HL-60 (cell line): Measurements from ENCODE around the gene RPL36A.

ENCODE experiments used
- DNase-seq, 2 experiments: peaks; one replicate each; pipeline ENCODE4 v3.0.0-alpha.2; 2010 to 2020; ENCODE audit warnings: low read depth in 1 of 2, low spot score in 1 of 2
- H3K27ac ChIP-seq: fragments of 250-450 bp; sonication (Bioruptor Pico); replicated peaks from 2 replicates; pipeline ENCODE4 v1.5.1; 2020; ENCODE audit warnings: mild to moderate bottlenecking, moderate library complexity
- H3K27me3 ChIP-seq: fragments of 250-450 bp; sonication (Bioruptor Pico); 2 replicates; pipeline ENCODE4 v1.5.1; 2021; ENCODE audit warnings: mild to moderate bottlenecking, moderate library complexity; ENCODE audit not compliant: insufficient read depth, poor library complexity, severe bottlenecking
- H3K4me3 ChIP-seq: replicated peaks from 2 replicates; pipeline ENCODE4 v1.5.1; 2011; ENCODE audit warnings: mild to moderate bottlenecking, control low read depth, low read length; ENCODE audit not compliant: insufficient read depth
- CTCF ChIP-seq: IDR thresholded peaks from one replicate; pipeline ENCODE4 v1.5.1; 2011; ENCODE audit warnings: low read length, control low read depth, inconsistent platforms; ENCODE audit not compliant: insufficient read depth
- GABPA ChIP-seq: IDR thresholded peaks from 2 replicates; pipeline ENCODE4 v1.6.1; 2012; ENCODE audit warnings: low read depth
- POLR2AphosphoS5 ChIP-seq: IDR thresholded peaks from 2 replicates; pipeline ENCODE4 v1.6.1; 2012; ENCODE audit warnings: low read depth
- REST ChIP-seq: IDR thresholded peaks from 2 replicates; pipeline ENCODE4 v1.6.1; 2012; ENCODE audit warnings: low read depth; ENCODE audit not compliant: insufficient replicate concordance
- SPI1 ChIP-seq: IDR thresholded peaks from 2 replicates; pipeline ENCODE4 v1.6.1; 2012; ENCODE audit warnings: low read depth, mild to moderate bottlenecking, borderline replicate concordance

The RPL36A gene

DNA sequence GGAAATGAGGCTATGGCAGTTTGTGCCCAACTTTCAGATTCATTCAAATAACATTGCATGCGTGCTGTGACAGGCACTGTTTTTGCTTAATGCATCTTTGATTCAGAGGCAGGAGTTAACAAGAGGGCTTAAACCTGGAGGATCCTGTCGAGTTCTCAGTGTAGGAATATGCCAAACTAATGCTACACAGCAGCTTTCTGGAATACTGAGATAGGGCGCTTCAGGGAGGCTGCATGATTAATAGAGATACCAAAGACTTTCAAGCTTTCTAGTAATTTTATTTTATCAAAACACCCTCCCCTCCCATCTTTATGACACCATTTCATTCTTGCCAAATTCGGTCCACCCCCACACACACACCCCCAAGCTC is 41.6 kb upstream of the RPL36A start:
- Histone ChIP-seq H3K27me3 (no peaks in the 10 kb centered on the region), H3K27ac (peak overlapping the region; percentile 92), H3K4me3 (peak overlapping the region; percentile 57)
- TF ChIP-seq GABPA (no peak), CTCF (no peak), POLR2AphosphoS5 (no peak), REST (no peak), SPI1 (no peak)
- DNase-seq = no peak

DNA sequence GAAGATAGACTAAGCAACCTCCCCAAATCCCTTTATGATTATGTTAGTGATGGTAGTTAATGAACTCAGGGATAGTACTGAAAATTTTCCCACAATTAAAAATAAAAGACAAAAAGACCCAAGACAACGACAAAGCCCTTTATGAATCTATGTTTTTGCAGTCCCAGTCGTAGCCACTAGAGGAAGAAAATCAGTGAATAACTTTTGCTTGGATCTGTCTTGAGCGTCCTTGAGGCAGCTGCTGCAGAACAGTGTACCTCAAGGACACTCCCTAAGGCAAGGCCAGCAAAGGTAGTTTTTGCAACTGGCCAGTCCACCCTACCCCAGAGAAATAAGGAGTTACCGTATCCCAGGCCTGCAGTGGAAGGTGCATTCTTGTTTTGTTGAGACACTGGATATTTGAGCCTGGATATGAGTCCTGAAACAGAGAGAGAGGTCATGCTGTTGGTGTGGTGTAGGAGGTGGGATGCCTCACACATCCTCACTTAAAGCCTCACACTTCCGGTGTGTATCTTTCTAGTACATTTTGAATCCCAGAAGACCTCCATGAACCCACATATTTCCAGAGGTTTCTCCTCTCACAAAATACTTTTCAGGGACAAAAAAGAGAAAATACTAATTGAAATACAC is 33.5 kb upstream of the RPL36A start:
- Histone ChIP-seq H3K27ac (no peak overlapping the region), H3K27me3 (no peaks in the 10 kb centered on the region), H3K4me3 (no peak overlapping the region)
- no peak for DNase-seq
- TF ChIP-seq GABPA (no peak), REST (no peak), POLR2AphosphoS5 (no peak), SPI1 (no peak), CTCF (no peak)

DNA sequence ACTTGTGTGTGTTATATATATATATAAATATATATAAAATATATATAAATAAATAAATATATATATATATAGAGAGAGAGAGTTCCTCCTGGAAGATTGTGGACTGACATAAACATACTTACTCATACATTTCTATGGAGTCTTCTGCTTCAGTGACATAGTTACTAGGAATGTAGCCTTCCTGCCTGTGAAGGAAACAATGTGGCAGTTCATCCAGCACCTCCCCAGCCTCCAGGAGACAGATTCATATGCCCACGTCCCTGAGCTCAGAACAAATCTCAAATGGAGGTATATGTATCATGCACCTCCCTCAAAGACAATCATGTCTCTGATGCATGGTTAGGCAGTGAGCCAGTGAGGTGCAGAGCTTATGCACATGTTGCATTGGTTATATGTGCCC is 30.8 kb upstream of the RPL36A start:
- Histone ChIP-seq H3K27me3 (no peaks in the 10 kb centered on the region), H3K27ac (no peak overlapping the region), H3K4me3 (no peak overlapping the region)
- TF ChIP-seq CTCF = no peak
- no peak for TF ChIP-seq GABPA
- TF ChIP-seq POLR2AphosphoS5 = no peak
- TF ChIP-seq SPI1 = no peak
- no peak for TF ChIP-seq REST
- no peak for DNase-seq
